ENCODE results near the gene PRDM16. TPM values are rescaled to one million over a fixed set of nuclear protein-coding genes. Genes with fewer than 3 reads are reported as not detected.

The PRDM16 gene
- polyA plus RNA-seq, 1 donor (not counting 4 experiments of a cell fraction or from before 2014, with no cell fraction given) = 0.05 TPM

- Histone ChIP-seq H3K9me3 (ENCODE audit: control insufficient read depth, low read depth, low read length) (peaks cover 9% of the 10 kb centered on the region), H3K36me3 (ENCODE audit: control insufficient read depth in 2 of 2, extremely low read depth in 1 of 2, insufficient read depth in 2 of 2, low read length in 2 of 2) (no peaks in the 10 kb centered on the region), H3K9me1 (ENCODE audit: control insufficient read depth, extremely low read depth, insufficient read depth, low read length) (no peaks in the 10 kb centered on the region), H3K4me1 (ENCODE audit: control insufficient read depth, extremely low read depth, insufficient read depth, low read length) (no peaks in the 10 kb centered on the region), H2AFZ (ENCODE audit: control insufficient read depth, low read length) (no peak overlapping the region), H3K79me2 (ENCODE audit: control insufficient read depth, insufficient read depth, low read length) (no peaks in the 10 kb centered on the region), H3K4me2 (ENCODE audit: control insufficient read depth, extremely low read depth, insufficient read depth, low read depth, low read length) (no peak overlapping the region), H4K20me1 (ENCODE audit: control insufficient read depth, extremely low read depth, insufficient read depth, low read length) (no peaks in the 10 kb centered on the region), H3K4me3 (ENCODE audit: control insufficient read depth in 2 of 3, extremely low read depth in 1 of 3, insufficient read depth in 2 of 3, low read depth in 1 of 3, low read length in 3 of 3) (no peak overlapping the region), H3K9ac (ENCODE audit: control insufficient read depth, extremely low read depth, insufficient read depth, low read length) (no peak overlapping the region), H3K27ac (ENCODE audit: control insufficient read depth, insufficient read depth, low read length) (no peak overlapping the region), H3K27me3 (ENCODE audit: control insufficient read depth, extremely low read depth, insufficient read depth, low read length) (peaks cover 18% of the 10 kb centered on the region)
- FAIRE-seq = no peak
- dilution Hi-C loops (cut with MboI; ENCODE audit: extremely low pct_ligation_motif_present, low sequenced_read_pairs) = no loop called here
- TF ChIP-seq EZH2 (IDR thresholded peaks at IDR 0.05; ENCODE audit: low read length) = no peak
- TF ChIP-seq, protein P1, sequence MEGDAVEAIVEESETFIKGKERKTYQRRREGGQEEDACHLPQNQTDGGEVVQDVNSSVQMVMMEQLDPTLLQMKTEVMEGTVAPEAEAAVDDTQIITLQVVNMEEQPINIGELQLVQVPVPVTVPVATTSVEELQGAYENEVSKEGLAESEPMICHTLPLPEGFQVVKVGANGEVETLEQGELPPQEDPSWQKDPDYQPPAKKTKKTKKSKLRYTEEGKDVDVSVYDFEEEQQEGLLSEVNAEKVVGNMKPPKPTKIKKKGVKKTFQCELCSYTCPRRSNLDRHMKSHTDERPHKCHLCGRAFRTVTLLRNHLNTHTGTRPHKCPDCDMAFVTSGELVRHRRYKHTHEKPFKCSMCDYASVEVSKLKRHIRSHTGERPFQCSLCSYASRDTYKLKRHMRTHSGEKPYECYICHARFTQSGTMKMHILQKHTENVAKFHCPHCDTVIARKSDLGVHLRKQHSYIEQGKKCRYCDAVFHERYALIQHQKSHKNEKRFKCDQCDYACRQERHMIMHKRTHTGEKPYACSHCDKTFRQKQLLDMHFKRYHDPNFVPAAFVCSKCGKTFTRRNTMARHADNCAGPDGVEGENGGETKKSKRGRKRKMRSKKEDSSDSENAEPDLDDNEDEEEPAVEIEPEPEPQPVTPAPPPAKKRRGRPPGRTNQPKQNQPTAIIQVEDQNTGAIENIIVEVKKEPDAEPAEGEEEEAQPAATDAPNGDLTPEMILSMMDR (optimal IDR thresholded peaks at IDR 0.05 in 1 of 3, IDR thresholded peaks at IDR 0.05 in 1 of 3, conservative IDR thresholded peaks at IDR 0.05 in 1 of 3; ENCODE audit: extremely low read depth in 1 of 3, insufficient read depth in 2 of 3, low read length in 3 of 3) = no peak
- DNase-seq (ENCODE audit: low read depth, low spot score) = no peak
These were observed 243.4 kb downstream of the PRDM16 start for GRCh38 chr1:3312310-3312897.

GRCh38 chr1:3312898-3313575, 244.0 kb downstream of the PRDM16 start:
- Histone ChIP-seq H4K20me1 (ENCODE audit: control insufficient read depth, extremely low read depth, insufficient read depth, low read length) (no peaks in the 10 kb centered on the region), H3K4me1 (ENCODE audit: control insufficient read depth, extremely low read depth, insufficient read depth, low read length) (no peaks in the 10 kb centered on the region), H3K27me3 (ENCODE audit: control insufficient read depth, extremely low read depth, insufficient read depth, low read length) (peaks cover 18% of the 10 kb centered on the region), H3K79me2 (ENCODE audit: control insufficient read depth, insufficient read depth, low read length) (no peaks in the 10 kb centered on the region), H3K9ac (ENCODE audit: control insufficient read depth, extremely low read depth, insufficient read depth, low read length) (no peak overlapping the region), H3K36me3 (ENCODE audit: control insufficient read depth in 2 of 2, extremely low read depth in 1 of 2, insufficient read depth in 2 of 2, low read length in 2 of 2) (no peaks in the 10 kb centered on the region), H2AFZ (ENCODE audit: control insufficient read depth, low read length) (no peak overlapping the region), H3K4me2 (ENCODE audit: control insufficient read depth, extremely low read depth, insufficient read depth, low read depth, low read length) (no peak overlapping the region), H3K9me1 (ENCODE audit: control insufficient read depth, extremely low read depth, insufficient read depth, low read length) (no peaks in the 10 kb centered on the region), H3K9me3 (ENCODE audit: control insufficient read depth, low read depth, low read length) (peaks cover 9% of the 10 kb centered on the region), H3K4me3 (ENCODE audit: control insufficient read depth in 2 of 3, extremely low read depth in 1 of 3, insufficient read depth in 2 of 3, low read depth in 1 of 3, low read length in 3 of 3) (no peak overlapping the region), H3K27ac (ENCODE audit: control insufficient read depth, insufficient read depth, low read length) (no peak overlapping the region)
- dilution Hi-C loops (cut with MboI; ENCODE audit: extremely low pct_ligation_motif_present, low sequenced_read_pairs) = no loop called here
- FAIRE-seq = no peak
- no peak for DNase-seq (ENCODE audit: low read depth, low spot score)
- TF ChIP-seq, protein P1 (optimal IDR thresholded peaks at IDR 0.05 in 1 of 3, IDR thresholded peaks at IDR 0.05 in 1 of 3, conservative IDR thresholded peaks at IDR 0.05 in 1 of 3; ENCODE audit: extremely low read depth in 1 of 3, insufficient read depth in 2 of 3, low read length in 3 of 3) = no peak
- no peak for TF ChIP-seq EZH2 (IDR thresholded peaks at IDR 0.05; ENCODE audit: low read length)
